Astrocyte (in vitro differentiated cells and primary cell): Measurements from ENCODE around the gene ELMO2. TPM values are rescaled to one million over a fixed set of nuclear protein-coding genes. Genes with fewer than 3 reads are reported as not detected.

Experiments used
- DNase-seq: peaks from one replicate; pipeline ENCODE4 v3.0.0-alpha.2; 2010; ENCODE audit warnings: low read depth
- FAIRE-seq: peaks from 2 replicates; lab custom pipeline; 2011; peaks lifted over from hg19 to GRCh38; lab: Jason Lieb, UNC
- H2AFZ ChIP-seq: 2 replicates; pipeline ENCODE4 v1.6.0; 2012; ENCODE audit warnings: low read depth, low read length, inconsistent platforms
- H3K27ac ChIP-seq: 2 replicates; pipeline ENCODE4 v1.5.1; 2011; ENCODE audit warnings: low read depth, low read length, inconsistent platforms
- H3K27me3 ChIP-seq: 2 replicates; pipeline ENCODE4 v1.6.0; 2011; ENCODE audit warnings: low read length, inconsistent platforms; ENCODE audit not compliant: insufficient read depth
- H3K36me3 ChIP-seq: 2 replicates; pipeline ENCODE4 v1.5.1; 2011; ENCODE audit warnings: low read length, inconsistent platforms; ENCODE audit not compliant: insufficient read depth
- H3K4me1 ChIP-seq: 2 replicates; pipeline ENCODE4 v1.5.1; 2011; ENCODE audit warnings: low read length, inconsistent platforms; ENCODE audit not compliant: insufficient read depth
- H3K4me2 ChIP-seq: 2 replicates; pipeline ENCODE4 v1.6.0; 2012; ENCODE audit warnings: low read length, inconsistent platforms
- H3K4me3 ChIP-seq: 2 replicates; pipeline ENCODE4 v1.5.1; 2011; ENCODE audit warnings: low read depth, mild to moderate bottlenecking, low read length, inconsistent platforms; ENCODE audit not compliant: insufficient read depth
- H3K79me2 ChIP-seq: 2 replicates; pipeline ENCODE4 v1.6.0; 2012; ENCODE audit warnings: mild to moderate bottlenecking, low read length, inconsistent platforms; ENCODE audit not compliant: insufficient read depth
- H3K9ac ChIP-seq: 2 replicates; pipeline ENCODE4 v1.6.0; 2012; ENCODE audit warnings: mild to moderate bottlenecking, low read length, inconsistent platforms
- H3K9me3 ChIP-seq: 2 replicates; pipeline ENCODE4 v1.5.1; 2012; ENCODE audit warnings: low read depth, mild to moderate bottlenecking, low read length, inconsistent platforms; ENCODE audit not compliant: insufficient read depth
- H4K20me1 ChIP-seq: 2 replicates; pipeline ENCODE4 v1.6.0; 2012; ENCODE audit warnings: low read length, inconsistent platforms; ENCODE audit not compliant: insufficient read depth
- H3K27ac Mint-ChIP-seq: one replicate; pipeline ENCODE4 v1.8.0; 2021; ENCODE audit warnings: mild to moderate bottlenecking, mixed read lengths; ENCODE audit not compliant: unreplicated experiment
- H3K27me3 Mint-ChIP-seq: one replicate; pipeline ENCODE4 v1.8.0; 2021; ENCODE audit warnings: low read depth, mixed read lengths; ENCODE audit not compliant: unreplicated experiment
- H3K36me3 Mint-ChIP-seq: one replicate; pipeline ENCODE4 v1.8.0; 2021; ENCODE audit warnings: low read depth, mixed read lengths; ENCODE audit not compliant: unreplicated experiment
- H3K4me1 Mint-ChIP-seq: one replicate; pipeline ENCODE4 v1.8.0; 2021; ENCODE audit warnings: low read depth, mixed read lengths; ENCODE audit not compliant: unreplicated experiment
- H3K4me3 Mint-ChIP-seq: one replicate; pipeline ENCODE4 v1.8.0; 2021; ENCODE audit warnings: mild to moderate bottlenecking, moderate library complexity, mixed read lengths; ENCODE audit not compliant: unreplicated experiment
- H3K9me3 Mint-ChIP-seq: one replicate; pipeline ENCODE4 v1.8.0; 2021; ENCODE audit warnings: mild to moderate bottlenecking, mixed read lengths; ENCODE audit not compliant: unreplicated experiment
- CTCF ChIP-seq: IDR thresholded peaks from 2 replicates; pipeline ENCODE4 v1.5.1; 2011; ENCODE audit warnings: low read depth, mild to moderate bottlenecking, inconsistent platforms, low read length, moderate library complexity; ENCODE audit not compliant: insufficient read depth
- EZH2 ChIP-seq: IDR thresholded peaks from 2 replicates; pipeline ENCODE4 v1.6.1; 2012; ENCODE audit warnings: mild to moderate bottlenecking, low read length, inconsistent platforms; ENCODE audit not compliant: insufficient read depth
- total RNA-seq: library from RNA; stranded (reverse); gene quantifications from 2 replicates; pipeline ENCODE4 v1.2.1, GENCODE V29; 2021

Gene ELMO2
- total RNA-seq, 1 donor from 2014 or later = 53.4 TPM

GRCh38 chr20:46377518-46377917 is 28.9 kb downstream of the ELMO2 start:
- Histone ChIP-seq H3K4me2 (no peak overlapping the region), H2AFZ (no peak overlapping the region), H3K9ac (no peak overlapping the region), H3K79me2 (no peaks in the 10 kb centered on the region), H3K4me3 (no peak overlapping the region), H3K4me1 (no peaks in the 10 kb centered on the region), H3K9me3 (no peaks in the 10 kb centered on the region), H3K27ac (no peak overlapping the region), H4K20me1 (no peaks in the 10 kb centered on the region), H3K36me3 (peaks cover 47% of the 10 kb centered on the region), H3K27me3 (no peaks in the 10 kb centered on the region)
- Mint-ChIP-seq H3K27ac (peak overlapping the region; percentile 53), H3K4me1 (peaks cover 12% of the 10 kb centered on the region), H3K9me3 (no peaks in the 10 kb centered on the region), H3K4me3 (no peak overlapping the region), H3K36me3 (peaks cover 32% of the 10 kb centered on the region), H3K27me3 (no peaks in the 10 kb centered on the region)
- DNase-seq (no peak), FAIRE-seq (no peak)
- TF ChIP-seq EZH2 (no peak), CTCF (no peak)

- no peaks in the 10 kb centered on the region for H4K20me1 ChIP-seq
- DNase-seq = no peak
- H3K27ac ChIP-seq = no peak overlapping the region
- no peak overlapping the region for H2AFZ ChIP-seq
- no peaks in the 10 kb centered on the region for H3K4me1 ChIP-seq
- H3K36me3 ChIP-seq = peaks cover 45% of the 10 kb centered on the region
- Mint-ChIP-seq H3K9me3 (no peaks in the 10 kb centered on the region), H3K36me3 (peaks cover 36% of the 10 kb centered on the region), H3K27ac (no peak overlapping the region), H3K4me3 (no peak overlapping the region), H3K27me3 (no peaks in the 10 kb centered on the region), H3K4me1 (peaks cover 12% of the 10 kb centered on the region)
- TF ChIP-seq CTCF (no peak), EZH2 (no peak)
- FAIRE-seq = no peak
- no peak overlapping the region for H3K4me3 ChIP-seq
- no peaks in the 10 kb centered on the region for H3K27me3 ChIP-seq
- H3K9me3 ChIP-seq = no peaks in the 10 kb centered on the region
- H3K9ac ChIP-seq = no peak overlapping the region
- H3K4me2 ChIP-seq = no peak overlapping the region
- no peaks in the 10 kb centered on the region for H3K79me2 ChIP-seq
These were observed 30.1 kb downstream of the ELMO2 start for GRCh38 chr20:46376196-46376785.

- Mint-ChIP-seq H3K36me3 (peaks cover 40% of the 10 kb centered on the region), H3K9me3 (no peaks in the 10 kb centered on the region), H3K27ac (peak overlapping the region; percentile 60), H3K4me1 (peaks cover 12% of the 10 kb centered on the region), H3K4me3 (no peak overlapping the region), H3K27me3 (no peaks in the 10 kb centered on the region)
- DNase-seq (peak; percentile 60), FAIRE-seq (no peak)
- Histone ChIP-seq H3K36me3 (peaks cover 50% of the 10 kb centered on the region), H3K4me3 (no peak overlapping the region), H3K9me3 (no peaks in the 10 kb centered on the region), H3K4me2 (peak overlapping the region; percentile 3), H2AFZ (no peak overlapping the region), H4K20me1 (no peaks in the 10 kb centered on the region), H3K27me3 (no peaks in the 10 kb centered on the region), H3K79me2 (no peaks in the 10 kb centered on the region), H3K9ac (no peak overlapping the region), H3K27ac (no peak overlapping the region), H3K4me1 (no peaks in the 10 kb centered on the region)
- no peak for TF ChIP-seq EZH2
These were observed 30.6 kb downstream of the ELMO2 start for GRCh38 chr20:46375771-46376170.
